ENCODE data around the gene NPAS4.
"Not testable (repeated sequence)": the region's sequence is repeated elsewhere in the genome, so short reads cannot be mapped to it uniquely, and the experiment has no call there.

DNA sequence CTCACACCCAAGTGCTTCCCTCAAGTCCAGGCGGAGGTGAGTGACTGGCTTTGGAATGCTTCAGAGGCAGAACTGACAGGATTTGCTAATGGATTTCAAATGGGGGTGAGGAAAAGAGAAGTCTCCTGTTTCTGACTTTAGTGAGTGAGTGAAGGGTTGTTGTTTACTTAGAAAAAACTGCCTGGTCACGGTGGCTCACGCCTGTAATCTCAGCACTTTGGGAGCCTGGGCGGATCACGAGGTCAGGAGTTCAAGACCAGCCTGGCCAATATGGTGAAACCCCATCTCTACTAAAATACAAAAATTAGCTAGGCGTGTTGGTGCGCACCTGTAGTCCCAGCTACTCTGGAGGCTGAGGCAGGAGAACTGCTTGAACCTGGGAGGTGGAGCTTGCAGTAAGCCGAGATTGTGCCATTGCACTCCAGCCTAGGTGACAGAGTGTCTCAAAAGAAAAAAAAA, 11.1 kb downstream of the NPAS4 start:
- TF ChIP-seq PPARA (CRISPR knock-in tag; IDR thresholded peaks at IDR 0.05; ENCODE audit: borderline replicate concordance); ZC3H10 (CRISPR knock-in tag; IDR thresholded peaks at IDR 0.05); ESRRG (CRISPR knock-in tag; IDR thresholded peaks at IDR 0.05); CREB5 (CRISPR knock-in tag; IDR thresholded peaks at IDR 0.05; ENCODE audit: low read depth); POU6F1 (CRISPR knock-in tag; IDR thresholded peaks at IDR 0.05; ENCODE audit: borderline replicate concordance, low read depth); ZFP3 (CRISPR knock-in tag; IDR thresholded peaks at IDR 0.05): not testable (repeated sequence)
- TF ChIP-seq, protein P1, sequence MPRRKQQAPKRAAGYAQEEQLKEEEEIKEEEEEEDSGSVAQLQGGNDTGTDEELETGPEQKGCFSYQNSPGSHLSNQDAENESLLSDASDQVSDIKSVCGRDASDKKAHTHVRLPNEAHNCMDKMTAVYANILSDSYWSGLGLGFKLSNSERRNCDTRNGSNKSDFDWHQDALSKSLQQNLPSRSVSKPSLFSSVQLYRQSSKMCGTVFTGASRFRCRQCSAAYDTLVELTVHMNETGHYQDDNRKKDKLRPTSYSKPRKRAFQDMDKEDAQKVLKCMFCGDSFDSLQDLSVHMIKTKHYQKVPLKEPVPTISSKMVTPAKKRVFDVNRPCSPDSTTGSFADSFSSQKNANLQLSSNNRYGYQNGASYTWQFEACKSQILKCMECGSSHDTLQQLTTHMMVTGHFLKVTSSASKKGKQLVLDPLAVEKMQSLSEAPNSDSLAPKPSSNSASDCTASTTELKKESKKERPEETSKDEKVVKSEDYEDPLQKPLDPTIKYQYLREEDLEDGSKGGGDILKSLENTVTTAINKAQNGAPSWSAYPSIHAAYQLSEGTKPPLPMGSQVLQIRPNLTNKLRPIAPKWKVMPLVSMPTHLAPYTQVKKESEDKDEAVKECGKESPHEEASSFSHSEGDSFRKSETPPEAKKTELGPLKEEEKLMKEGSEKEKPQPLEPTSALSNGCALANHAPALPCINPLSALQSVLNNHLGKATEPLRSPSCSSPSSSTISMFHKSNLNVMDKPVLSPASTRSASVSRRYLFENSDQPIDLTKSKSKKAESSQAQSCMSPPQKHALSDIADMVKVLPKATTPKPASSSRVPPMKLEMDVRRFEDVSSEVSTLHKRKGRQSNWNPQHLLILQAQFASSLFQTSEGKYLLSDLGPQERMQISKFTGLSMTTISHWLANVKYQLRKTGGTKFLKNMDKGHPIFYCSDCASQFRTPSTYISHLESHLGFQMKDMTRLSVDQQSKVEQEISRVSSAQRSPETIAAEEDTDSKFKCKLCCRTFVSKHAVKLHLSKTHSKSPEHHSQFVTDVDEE (CRISPR knock-in tag; IDR thresholded peaks at IDR 0.05): not testable (repeated sequence)

Data from SK-N-SH treated with all-trans-retinoic acid at 6 μM for 48 hours (cell line).